GM12801 (cell line): ENCODE data around the gene TMEM258.

Experiments used
- CTCF ChIP-seq: IDR thresholded peaks from one replicate; pipeline ENCODE4 v1.5.1; 2011; ENCODE audit warnings: control low read depth; ENCODE audit not compliant: insufficient read length; ENCODE audit errors: extremely low read depth

The TMEM258 gene

GRCh38 chr11:61792310-61793082, at the start of gene TMEM258, which contains the start of gene FEN1:
TSS of gene TMEM258 (minus strand) at chr11:61792599. CDS start at chr11:61792558, 41 bp downstream.
TSS of gene FEN1 (plus strand) at chr11:61792911. CDS start at chr11:61795362, 2,451 bp downstream.
- TF ChIP-seq CTCF: no peak

GRCh38 chr11:61841636-61842527, 49.5 kb upstream of the TMEM258 start:
- no peak for TF ChIP-seq CTCF

GRCh38 chr11:61840371-61840770, 48.0 kb upstream of the TMEM258 start:
- TF ChIP-seq CTCF: no peak

GRCh38 chr11:61839742-61840141, 47.3 kb upstream of the TMEM258 start:
- no peak for TF ChIP-seq CTCF

- no peak for TF ChIP-seq CTCF
Observed at GRCh38 chr11:61838921-61839320, 46.5 kb upstream of the TMEM258 start.

- TF ChIP-seq CTCF: no peak
Observed at GRCh38 chr11:61838501-61838900, 46.1 kb upstream of the TMEM258 start.

GRCh38 chr11:61837411-61838005, 45.1 kb upstream of the TMEM258 start:
- no peak for TF ChIP-seq CTCF
